Activated CD4-positive, alpha-beta T cell treated with anti-CD3 and anti-CD28 coated beads, Interleukin-2, Interleukin-4, amounts not matched to agents 100 ng/mL and 50 ng/mL, durations not matched to agents 16 hours and 8 hours (primary cell): Measurements from ENCODE around the gene GRB7.
"Not testable (repeated sequence)": the region's sequence is repeated elsewhere in the genome, so short reads cannot be mapped to it uniquely, and the experiment has no call there.

ENCODE experiments used
- DNase-seq: peaks from one replicate; pipeline ENCODE4 v3.0.0-alpha.2; 2020; ENCODE audit warnings: low spot score

GRB7 gene

DNA sequence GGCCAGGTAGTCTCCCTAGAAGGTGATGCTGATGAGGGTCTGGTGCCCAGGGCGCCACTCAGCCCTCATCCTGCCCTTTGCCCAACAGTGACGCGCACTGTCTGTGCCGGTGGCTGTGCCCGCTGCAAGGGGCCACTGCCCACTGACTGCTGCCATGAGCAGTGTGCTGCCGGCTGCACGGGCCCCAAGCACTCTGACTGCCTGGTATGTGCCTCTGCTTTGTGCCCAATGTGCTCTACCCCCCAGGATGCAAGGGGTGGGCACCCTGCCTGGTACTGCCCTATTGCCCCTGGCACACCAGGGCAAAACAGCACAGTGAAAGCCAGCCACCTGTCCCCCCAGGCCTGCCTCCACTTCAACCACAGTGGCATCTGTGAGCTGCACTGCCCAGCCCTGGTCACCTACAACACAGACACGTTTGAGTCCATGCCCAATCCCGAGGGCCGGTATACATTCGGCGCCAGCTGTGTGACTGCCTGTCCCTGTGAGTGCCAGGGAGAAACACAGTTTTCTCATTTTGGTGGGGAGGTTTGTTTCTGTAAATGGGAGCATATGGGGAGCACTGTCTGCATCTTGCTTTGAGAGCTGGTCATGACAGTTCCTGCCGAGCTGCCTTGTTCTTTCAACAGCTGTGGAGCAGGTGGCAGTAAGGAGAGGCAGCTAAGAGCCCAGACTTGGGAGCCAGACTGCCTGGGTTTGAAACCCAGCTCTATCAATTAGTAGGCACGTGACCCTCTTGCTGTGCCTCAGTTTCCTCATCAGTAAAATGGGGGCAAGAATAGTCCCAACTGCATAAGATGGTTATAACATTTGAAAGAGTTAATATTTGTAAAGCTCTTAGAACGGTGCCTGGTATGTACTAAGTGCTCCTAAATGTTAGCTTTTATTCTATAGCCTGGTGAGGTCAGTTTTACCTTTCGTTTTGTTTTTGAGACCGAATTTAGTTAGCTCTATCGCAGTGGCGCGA lies 27.5 kb upstream of the GRB7 start:
- no peak for DNase-seq

DNA sequence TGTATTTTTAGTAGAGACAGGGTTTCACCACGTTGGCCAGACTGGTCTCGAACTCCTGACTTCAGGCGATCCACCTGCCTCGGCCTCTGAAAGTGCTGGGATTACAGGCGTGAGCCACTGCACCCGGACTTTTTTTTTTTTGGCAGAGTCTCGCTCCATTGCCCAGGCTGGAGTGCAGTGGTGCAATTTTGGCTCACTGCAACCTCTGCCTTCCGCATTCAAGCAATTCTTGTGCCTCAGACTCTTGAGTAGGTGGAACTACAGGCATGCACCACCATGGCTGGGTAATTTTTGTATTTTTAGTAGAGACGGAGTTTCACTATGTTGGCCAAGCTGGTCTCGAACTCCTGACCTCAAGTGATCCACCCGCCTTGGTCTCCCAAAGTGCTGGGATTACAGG lies 26.7 kb upstream of the GRB7 start:
- DNase-seq, result not testable (repeated sequence)

DNA sequence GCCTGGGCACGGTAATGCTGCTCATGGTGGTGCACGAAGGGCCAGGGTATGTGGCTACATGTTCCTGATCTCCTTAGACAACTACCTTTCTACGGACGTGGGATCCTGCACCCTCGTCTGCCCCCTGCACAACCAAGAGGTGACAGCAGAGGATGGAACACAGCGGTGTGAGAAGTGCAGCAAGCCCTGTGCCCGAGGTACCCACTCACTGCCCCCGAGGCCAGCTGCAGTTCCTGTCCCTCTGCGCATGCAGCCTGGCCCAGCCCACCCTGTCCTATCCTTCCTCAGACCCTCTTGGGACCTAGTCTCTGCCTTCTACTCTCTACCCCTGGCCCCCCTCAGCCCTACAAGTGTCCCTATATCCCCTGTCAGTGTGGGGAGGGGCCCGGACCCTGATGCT lies 25.9 kb upstream of the GRB7 start:
- no peak for DNase-seq

DNA sequence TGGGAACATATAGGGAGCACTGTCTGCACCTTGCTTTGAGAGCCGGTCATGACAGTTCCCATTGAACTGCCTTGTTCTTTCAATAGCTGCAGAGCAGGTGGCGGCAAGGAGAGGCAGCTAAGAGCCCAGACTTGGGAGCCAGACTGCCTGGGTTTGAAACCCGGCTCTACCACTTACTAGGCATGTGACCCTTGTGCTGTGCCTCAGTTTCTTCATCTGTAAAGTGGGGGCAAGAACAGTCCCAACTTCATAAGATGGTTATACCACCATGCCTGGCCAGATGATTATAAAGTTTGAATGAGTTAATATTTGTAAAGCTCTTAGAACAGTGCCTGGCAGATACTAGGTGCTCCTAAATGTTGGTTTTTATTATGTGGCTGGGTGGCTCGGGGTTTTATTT lies 23.5 kb upstream of the GRB7 start:
- DNase-seq, result no peak

DNA sequence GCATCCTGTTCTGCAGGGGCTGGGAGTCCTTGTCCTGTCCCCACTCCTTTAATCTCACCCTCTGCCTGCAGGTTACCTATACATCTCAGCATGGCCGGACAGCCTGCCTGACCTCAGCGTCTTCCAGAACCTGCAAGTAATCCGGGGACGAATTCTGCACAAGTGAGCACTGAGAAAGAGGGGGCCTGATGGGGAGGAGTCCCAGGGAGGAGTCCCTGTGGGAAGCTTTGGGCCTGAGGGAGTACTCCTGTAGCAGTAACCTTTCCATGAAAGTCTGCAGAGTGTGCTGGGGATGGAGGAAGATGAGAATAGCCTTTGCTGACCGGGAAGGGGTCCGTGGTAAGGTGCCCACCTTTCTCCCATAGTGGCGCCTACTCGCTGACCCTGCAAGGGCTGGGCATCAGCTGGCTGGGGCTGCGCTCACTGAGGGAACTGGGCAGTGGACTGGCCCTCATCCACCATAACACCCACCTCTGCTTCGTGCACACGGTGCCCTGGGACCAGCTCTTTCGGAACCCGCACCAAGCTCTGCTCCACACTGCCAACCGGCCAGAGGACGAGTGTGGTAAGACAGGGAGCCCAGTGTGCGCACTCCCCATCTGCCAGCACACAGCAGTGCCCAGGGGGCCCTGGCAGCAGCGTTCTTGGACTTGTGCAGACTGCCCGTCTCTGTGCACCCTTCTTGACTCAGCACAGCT lies 22.2 kb upstream of the GRB7 start:
- no peak for DNase-seq

DNA sequence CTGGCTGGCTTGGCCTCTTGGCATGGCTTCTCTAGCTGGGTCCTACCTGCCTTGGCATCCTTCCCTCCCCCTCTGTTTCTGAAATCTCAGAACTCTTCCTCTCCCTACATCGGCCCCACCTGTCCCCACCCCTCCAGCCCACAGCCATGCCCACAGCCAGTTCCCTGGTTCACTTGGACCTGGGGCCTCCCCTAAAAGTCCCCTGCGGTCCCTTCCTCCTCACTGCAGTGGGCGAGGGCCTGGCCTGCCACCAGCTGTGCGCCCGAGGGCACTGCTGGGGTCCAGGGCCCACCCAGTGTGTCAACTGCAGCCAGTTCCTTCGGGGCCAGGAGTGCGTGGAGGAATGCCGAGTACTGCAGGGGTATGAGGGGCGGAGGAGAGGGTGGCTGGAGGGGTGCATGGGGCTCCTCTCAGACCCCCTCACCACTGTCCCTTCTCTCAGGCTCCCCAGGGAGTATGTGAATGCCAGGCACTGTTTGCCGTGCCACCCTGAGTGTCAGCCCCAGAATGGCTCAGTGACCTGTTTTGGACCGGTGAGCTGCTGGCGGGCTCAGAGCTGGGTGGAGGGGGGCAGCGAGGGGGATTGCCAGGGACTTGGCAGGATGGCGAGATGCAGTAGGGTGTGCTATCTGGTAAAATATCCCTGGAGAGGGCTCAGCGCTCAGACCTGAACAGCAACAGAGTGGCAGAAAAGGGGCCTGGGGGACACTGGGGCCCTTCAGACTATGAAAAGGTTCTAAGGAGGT lies 21.5 kb upstream of the GRB7 start:
- no peak for DNase-seq

DNA sequence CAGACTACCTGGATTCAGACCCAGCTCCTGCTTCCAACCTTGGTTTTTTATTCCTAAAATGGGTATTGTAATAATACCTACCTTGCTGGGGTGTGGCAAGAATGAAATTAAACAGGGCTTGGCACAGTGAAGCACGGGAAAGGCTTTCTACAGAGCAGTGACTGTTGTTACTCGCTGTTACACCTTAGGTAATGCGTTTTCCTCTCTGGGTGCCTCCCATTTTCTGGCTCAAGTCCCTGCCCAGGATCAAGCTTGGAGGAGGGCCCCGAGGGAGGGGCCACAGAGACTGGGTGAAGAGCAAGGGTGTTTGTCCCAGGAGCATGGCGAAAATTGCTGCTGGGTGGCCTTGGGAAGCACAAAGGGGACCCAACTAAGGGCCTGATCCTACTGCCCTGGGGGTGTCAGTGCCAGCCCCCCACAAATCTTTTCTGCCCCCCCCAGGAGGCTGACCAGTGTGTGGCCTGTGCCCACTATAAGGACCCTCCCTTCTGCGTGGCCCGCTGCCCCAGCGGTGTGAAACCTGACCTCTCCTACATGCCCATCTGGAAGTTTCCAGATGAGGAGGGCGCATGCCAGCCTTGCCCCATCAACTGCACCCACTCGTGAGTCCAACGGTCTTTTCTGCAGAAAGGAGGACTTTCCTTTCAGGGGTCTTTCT lies 20.7 kb upstream of the GRB7 start:
- DNase-seq, result no peak

DNA sequence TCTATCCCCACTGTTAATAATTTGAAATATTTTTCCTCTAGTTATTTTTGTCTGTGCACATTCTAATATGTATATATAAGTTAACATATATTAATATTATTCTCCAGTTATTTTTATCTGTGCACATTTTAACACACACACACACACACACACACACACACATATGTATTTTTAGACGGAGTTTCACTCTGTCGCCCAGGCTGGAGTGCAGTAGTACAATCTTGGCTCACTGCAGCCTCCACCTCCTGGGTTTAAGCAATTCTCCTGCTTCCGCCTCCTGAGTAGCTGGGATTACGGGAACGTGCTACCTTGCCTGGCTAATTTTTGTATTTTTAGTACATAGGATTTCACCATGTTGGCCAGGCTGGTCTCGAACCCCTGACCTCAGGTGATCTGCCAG lies 20.1 kb upstream of the GRB7 start:
- DNase-seq, result no peak

DNA sequence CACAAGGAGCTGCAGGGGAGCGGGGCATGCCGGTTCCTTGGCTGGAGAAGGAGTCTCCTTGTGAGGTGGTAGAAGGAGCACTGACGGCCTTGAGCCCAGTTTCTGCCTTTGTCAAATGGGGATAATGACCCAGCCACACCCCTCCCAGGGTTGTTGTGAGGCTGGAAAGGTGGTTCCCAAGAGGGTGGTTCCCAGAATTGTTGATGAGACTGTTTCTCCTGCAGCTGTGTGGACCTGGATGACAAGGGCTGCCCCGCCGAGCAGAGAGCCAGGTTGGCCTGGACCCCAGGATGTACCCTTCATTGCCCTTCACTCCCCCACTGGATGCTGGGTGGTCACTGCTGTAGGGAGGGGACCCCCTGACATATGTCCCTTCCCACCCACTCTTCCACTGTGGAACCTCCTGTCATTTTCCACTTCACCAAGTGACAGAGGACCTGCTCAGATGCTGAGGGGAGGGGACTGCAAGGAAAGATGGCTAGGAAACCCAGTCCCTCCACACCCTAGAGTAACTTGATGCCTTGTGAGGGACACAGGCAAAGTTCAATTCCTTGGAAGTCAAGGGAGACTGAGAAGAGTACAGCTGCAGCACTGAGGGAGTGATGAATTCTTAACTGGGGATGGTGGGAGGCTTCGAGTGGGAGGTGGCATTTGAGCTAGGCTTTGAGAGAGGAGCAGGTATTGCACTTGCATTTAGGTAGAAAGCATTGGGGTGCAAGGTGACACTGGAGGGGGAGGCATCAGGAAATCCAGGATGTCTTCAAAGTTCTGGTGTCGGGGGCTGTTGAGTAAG lies 18.0 kb upstream of the GRB7 start:
- DNase-seq, result no peak

DNA sequence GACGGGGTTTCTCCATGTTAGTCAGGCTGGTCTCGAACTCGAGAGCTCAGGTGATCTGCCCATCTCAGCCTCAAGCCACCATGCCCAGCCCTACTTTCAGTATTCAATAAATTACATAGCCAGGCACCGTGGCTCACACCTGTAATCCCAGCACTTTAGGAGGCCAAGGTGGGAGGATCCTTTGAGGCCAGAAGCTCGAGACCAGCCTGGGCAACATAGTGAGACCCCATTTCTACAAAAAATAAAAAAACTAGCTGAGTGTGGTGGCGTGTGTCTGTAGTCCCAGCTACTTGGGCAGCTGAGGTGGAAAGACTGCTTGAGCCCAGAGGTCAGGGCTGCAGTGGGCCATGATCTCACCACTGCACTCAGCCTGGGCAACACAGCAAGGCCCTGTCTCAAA lies 15.6 kb upstream of the GRB7 start:
- no peak for DNase-seq

DNA sequence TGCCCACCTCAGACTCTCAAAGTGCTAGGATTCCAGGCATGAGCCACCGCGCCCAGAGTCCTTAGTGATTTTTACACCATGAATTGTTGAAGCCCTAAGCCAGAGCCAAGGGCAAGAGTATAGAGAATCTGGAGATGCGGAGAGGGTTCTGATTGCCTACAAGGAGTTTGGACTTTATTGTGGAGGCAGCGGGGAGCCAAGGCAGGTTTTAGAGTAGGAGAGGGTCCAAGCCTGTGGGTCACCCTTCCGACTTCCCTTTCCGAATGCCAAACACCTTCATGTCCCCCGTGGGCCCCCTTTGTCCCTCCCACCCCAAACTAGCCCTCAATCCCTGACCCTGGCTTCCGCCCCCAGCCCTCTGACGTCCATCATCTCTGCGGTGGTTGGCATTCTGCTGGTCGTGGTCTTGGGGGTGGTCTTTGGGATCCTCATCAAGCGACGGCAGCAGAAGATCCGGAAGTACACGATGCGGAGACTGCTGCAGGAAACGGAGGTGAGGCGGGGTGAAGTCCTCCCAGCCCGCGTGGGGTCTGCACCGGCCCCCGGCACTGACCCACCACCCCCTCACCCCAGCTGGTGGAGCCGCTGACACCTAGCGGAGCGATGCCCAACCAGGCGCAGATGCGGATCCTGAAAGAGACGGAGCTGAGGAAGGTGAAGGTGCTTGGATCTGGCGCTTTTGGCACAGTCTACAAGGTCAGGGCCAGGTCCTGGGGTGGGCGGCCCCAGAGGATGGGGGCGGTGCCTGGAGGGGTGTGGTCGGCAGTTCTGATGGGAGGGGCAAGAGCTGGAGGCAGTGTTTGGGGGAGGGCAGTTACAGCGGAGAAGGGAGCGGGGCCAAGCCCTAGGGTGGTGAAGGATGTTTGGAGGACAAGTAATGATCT lies 14.5 kb upstream of the GRB7 start:
- DNase-seq, result no peak

DNA sequence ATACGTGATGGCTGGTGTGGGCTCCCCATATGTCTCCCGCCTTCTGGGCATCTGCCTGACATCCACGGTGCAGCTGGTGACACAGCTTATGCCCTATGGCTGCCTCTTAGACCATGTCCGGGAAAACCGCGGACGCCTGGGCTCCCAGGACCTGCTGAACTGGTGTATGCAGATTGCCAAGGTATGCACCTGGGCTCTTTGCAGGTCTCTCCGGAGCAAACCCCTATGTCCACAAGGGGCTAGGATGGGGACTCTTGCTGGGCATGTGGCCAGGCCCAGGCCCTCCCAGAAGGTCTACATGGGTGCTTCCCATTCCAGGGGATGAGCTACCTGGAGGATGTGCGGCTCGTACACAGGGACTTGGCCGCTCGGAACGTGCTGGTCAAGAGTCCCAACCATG lies 13.0 kb upstream of the GRB7 start:
- DNase-seq, result no peak

DNA sequence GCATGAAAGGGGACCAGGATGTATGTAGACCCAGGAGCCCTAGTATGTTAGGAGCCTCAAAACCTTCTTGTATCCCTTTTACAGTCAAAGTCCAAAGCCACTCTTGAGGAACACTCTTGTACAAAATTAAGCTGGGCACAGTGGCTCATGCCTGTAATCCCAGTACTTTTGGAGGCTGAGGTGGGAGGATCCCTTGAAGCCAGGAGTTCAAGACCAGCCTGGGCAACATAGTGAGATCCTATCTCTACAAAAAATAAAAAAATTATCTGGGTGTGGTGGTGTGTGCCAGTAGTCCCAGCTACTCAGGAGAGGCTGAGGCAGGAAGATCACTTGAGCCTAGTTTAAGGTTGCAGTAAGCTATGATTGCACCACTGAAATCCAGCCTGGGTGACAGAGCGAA lies 11.8 kb upstream of the GRB7 start:
- not testable (repeated sequence) for DNase-seq

DNA sequence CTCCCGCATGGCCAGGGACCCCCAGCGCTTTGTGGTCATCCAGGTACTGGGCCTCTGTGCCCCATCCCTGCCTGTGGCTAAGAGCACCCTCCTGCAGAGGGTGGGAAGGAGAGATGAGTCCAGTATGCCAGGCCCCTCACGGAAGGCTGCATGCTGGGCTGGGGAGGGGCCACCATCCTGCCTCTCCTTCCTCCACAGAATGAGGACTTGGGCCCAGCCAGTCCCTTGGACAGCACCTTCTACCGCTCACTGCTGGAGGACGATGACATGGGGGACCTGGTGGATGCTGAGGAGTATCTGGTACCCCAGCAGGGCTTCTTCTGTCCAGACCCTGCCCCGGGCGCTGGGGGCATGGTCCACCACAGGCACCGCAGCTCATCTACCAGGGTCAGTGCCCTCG lies 11.1 kb upstream of the GRB7 start:
- no peak for DNase-seq

DNA sequence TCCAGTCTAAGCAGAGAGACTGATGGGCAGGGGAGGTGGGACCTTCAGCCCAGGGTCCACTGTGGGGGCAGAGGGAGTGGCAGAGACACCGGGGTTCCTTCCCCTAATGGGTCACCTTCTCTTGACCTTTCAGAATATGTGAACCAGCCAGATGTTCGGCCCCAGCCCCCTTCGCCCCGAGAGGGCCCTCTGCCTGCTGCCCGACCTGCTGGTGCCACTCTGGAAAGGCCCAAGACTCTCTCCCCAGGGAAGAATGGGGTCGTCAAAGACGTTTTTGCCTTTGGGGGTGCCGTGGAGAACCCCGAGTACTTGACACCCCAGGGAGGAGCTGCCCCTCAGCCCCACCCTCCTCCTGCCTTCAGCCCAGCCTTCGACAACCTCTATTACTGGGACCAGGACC lies 10.2 kb upstream of the GRB7 start:
- DNase-seq, result no peak

DNA sequence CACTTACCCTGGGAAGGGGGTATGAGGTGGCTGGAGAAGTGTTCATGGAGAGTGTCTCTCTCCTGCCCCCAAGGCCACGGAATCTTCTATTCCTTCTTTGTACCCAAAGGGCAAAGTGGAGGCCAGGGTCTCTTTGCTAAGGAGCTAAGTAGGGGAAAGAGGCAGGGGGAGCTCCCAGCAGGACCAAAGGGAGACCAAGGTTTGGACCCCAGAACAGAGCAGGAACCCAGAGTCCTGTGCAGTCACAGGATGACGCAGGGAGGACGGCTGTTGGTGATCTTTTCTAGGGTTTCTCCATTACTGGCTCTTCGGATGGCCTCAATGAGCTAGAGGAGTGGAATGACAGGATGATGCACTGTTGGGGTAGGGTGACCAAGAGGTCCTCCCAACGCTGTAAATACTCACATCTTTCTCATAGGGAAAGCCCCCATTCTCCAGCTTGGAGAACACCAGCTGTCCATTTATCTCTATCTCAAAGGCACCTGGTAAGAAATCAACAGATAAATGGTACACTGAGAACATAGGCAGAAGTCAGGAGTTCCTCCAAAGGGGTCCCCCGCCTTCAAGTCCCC lies 8.4 kb upstream of the GRB7 start:
- no peak for DNase-seq

DNA sequence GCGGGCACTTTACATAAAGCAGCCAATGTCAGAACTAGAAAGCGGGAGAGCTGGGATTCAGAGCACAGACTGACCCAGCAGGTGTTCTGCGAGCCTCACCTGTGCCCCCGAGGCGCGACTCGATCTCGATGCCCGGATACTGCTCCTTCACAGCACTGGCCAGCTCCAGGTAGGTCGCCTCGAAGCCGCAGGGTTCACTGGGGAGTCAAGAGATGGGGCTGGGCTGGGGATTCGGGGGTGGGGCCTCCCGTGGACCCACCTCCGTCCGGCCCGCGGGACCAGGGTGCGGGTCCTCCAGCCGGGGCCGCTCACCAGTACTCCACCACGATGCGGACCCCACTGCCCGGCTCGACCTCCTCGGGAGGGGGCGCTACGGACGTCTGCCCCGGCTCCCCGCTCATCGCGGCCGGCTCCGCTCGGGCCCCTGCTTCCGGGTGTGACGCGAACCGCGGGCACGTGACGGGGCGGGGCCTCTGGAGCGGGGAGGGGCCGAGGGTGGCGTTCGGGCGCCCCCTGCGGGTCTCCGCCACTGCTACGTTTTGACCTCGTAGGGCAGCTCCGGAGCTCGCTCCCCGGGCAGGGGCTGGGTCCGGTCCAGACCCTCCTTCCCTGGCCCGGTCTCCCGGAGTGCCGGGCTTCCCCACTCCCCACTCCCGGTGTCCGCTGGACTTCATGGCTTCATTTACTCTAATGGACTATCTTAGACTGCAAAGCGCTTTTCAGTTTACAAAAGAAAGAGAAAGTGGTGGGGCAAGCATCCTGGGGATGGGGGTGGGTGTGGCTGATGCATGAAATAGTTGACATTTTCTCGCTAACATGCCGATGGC lies 7.4 kb upstream of the GRB7 start, which contains the start of gene MIEN1:
MIEN1 (minus strand) TSS at position 438 of the 827 bp plus-strand sequence; CDS start at position 401, 37 bp downstream.
- DNase-seq, result peak; percentile 95

DNA sequence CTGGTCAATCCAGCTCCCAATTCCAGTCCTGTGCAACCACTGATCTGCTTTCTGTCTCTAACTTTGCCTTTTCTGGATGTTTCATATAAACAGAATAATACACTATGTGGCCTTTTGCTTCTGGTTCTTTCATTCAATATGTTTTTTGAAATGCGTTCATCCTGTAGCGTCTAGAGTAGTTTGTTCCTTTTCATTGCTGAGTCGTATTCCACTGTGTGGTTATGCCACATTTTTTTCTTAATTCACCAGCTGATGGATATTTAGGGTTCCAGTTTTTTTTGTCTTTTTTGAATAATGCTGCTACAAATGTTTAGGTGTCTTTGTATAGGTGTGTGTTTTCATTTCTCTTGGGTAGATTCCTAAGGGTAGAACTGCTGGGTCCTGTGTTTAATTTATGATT lies 5.2 kb upstream of the GRB7 start:
- no peak for DNase-seq

DNA sequence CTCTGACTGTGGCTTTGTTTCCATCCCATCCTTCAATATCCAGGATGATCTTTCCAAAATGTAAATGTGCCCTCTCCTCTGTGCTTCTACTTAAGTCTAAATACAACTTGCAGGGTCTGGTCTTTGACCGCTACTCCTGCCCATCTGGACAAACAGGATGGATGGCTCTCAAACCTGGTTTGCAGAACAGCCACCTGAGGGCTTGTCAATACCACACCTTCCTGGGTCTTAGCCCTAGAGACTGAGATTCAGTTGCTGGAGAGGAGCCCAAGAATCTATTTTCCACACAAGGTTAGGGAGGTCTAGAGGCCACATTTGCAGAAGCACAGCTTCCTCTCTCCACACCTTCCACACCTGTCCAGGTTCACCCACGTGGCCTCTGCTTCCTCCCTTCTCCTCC lies 1.9 kb upstream of the GRB7 start:
- DNase-seq, result no peak
